T-helper 2 cell (primary cell): ENCODE results near the gene ZG16B.

Experiments
- DNase-seq, 5 experiments: peaks; one replicate each; pipeline versions ENCODE4 v3.0.0 to v3.0.0-alpha.2; 2012 to 2022

Gene ZG16B

GRCh38 chr16:2846511-2847310 is 16.6 kb downstream of the ZG16B start:
- peak in 1 of 5 experiments; percentile 72 for DNase-seq

DNA sequence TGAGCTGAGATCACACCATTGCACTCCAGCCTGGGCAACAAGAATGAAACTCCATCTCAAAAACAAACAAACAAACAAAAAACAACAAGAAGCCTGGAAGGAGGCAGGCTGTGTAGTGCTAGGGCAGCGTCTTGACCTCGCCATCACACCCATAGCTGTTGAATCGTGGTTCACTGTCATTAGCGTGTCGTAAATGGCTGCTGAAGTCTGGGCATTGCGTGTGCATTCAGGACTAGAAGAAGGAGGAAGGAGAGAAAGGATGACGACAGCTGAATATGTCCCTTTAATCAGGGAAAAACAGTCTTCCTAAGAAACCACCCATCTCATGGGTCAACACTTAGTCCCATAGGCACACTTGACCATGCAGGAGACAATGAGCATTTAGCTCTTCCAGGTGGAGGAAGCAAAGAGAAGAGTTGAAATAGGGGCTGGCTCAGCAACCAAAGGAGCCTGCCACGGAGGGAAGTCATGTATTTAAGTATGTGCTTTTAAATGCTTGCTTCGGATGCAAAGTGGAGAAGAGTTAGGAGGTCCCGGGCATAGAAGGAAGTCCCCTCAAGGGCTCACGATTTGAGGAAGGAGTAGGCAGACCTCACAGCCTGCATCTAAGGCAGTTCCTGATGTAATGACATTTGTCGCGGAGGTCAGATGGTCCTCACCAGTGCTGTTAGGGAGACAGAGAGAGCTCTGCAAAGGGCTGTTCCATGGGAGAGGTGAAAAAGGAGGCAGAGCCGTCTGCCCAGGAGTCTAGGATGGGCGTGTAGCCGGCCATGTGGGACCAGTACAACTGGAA is 19.0 kb downstream of the ZG16B start:
- DNase-seq: no peak

DNA sequence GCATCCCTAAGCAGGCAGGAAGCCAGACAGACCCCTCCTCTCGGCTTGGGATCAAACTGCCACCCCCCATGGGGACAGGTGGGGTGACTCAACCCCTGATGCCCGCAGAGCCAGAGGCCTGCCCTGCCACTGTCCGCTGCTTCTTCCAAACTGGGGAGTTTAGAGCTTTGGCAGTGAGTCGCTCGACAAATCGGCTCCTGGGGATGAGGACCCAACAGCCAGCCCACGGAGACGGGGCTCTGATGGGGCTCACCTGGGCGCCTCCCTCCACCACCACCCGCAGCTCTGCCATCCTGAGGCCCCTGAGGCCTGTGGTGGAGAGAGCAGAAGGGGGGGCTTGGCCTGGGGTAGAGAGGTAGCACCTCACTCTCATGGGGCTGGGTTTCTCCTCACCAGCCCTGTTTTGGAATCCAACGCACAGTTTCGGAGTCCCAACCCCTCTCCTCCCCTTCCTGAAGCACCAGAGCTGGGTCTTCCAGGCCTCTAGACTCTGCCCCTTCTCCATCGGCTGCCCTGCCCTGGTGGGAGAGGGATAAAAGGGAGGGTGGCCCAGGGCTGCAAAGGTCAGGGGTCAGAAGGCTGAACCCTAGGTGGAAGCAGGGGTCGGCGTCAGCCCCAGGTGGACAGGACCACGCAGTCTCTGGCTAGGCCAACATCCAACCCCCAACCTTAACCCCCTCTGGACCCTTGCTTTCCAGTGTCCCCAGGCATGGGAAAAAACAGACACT is 22.1 kb downstream of the ZG16B start:
- DNase-seq: no peak

DNA sequence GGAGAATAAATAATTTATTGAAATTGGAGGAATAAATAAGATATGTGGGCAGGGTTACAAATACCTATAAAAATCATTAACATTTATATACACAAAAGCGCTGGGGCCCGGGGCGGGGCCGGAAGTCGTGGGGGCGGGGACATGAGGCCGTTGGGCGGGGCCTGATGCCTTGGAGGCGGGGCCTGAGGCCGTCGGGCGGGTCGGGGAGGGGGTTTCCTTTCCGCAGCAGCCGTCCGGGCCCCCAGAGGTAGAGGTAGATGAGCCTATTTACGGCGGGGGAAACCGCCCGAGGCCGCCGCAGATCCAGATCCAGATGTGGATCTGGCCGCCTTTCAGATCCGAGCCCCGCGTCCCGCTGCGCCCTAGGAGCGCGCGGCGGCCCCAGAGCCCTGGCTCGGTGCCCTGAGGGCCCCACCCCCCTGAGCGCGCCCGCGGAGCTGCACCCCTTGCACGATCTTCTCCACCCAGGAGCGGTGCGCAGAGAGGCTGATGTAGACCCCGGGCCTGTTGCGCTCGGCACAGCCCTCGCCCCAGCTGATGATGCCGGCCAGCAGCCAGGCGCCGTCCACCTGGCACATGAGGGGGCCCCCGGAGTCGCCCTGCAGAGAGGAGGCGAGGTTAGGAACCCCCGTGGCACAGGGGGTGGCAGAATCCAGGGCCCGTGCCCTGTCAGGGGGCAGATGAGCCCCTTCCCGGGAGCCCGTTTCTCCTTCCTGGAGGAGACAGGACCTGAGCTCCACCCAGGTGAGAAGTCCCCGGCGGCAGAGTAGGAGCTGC is 22.8 kb downstream of the ZG16B start:
- no peak for DNase-seq

GRCh38 chr16:2853531-2854073 is 23.5 kb downstream of the ZG16B start:
- DNase-seq: no peak

DNA sequence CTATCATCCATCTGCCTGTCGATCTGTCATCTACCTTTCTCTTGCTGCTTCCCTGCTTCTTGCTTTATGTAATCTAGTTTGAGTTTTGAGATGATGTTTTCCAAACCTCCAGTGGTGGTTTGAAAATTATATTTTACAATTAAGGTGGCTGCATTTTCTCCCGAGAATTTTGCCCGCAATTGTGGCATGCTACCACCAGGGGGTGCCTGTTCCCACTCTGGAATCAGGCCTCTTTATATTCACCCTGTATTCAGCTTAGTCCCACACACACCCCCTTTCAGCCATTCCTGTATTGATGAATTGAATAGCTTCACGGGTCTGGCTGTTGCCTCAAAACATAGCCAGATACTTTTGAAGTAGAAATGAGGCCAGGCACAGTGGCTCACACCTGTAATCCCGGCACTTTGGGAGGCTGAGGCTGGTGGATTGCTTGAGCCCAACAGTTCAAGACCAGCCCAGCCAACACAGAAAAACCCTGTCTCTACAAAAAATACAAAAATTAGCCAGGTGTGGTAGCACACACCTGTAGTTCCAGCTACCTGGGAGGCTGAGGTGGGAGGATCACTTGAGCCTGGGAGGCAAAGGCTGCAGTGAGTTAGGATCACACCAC is 24.7 kb downstream of the ZG16B start:
- DNase-seq: no peak

DNA sequence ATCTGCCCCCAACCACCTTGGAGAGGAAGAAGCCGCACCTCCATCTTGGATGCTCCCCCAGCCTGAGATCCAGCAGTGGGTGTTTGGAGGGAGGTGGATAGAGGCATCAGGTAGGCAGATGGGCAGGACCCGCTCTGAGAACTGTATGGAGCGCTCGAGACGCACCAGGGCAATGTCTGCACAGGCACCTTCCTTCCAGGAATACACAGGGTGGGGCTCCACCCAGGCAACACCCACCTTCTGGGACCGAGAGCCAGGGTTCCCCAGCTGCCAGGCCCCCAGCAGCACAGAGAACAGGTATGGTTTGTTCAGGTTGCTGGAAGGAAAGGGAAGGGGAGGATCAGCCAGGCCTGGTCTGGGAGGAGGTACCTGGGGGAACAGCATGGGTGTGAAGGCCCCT is 25.4 kb downstream of the ZG16B start:
- DNase-seq: no peak

- DNase-seq: no peak
Measured at GRCh38 chr16:2856061-2856670, 26.1 kb downstream of the ZG16B start.

DNA sequence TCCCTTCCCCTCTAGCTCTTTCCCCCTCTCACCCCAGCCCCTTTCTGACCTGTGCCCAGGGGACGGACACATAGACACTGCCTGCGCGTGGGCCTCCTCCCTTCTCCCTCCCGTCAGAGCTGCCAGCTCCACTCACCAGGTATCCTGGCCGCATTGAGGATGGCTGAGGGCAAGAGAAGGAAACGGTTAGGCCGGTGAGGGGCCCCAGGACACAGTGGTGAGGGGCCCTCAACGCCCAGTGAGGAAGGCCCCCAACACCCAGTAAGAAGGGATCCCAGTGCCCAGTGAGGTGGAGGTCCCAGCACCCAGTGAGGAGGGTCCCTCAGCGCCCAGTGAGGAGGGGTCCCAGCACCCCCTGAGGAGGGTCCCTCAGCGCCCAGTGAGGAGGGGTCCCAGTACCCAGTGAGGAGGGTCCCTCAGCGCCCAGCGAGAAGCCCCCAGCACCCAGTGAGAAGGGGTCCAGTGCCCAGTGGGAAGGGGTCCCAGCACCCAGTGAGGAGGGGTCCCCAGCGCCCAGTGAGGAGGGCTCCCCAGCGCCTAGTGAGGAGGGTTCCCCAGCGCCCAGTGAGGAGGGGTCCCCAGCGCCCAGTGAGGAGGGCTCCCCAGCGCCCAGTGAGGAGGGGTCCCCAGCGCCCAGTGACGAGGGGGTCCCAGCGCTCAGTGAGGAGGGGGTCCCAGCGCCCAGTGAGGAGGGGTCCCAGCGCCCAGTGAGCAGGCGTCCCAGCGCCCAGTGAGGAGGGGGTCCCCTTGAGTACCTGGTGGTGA is 26.8 kb downstream of the ZG16B start:
- DNase-seq: no peak

DNA sequence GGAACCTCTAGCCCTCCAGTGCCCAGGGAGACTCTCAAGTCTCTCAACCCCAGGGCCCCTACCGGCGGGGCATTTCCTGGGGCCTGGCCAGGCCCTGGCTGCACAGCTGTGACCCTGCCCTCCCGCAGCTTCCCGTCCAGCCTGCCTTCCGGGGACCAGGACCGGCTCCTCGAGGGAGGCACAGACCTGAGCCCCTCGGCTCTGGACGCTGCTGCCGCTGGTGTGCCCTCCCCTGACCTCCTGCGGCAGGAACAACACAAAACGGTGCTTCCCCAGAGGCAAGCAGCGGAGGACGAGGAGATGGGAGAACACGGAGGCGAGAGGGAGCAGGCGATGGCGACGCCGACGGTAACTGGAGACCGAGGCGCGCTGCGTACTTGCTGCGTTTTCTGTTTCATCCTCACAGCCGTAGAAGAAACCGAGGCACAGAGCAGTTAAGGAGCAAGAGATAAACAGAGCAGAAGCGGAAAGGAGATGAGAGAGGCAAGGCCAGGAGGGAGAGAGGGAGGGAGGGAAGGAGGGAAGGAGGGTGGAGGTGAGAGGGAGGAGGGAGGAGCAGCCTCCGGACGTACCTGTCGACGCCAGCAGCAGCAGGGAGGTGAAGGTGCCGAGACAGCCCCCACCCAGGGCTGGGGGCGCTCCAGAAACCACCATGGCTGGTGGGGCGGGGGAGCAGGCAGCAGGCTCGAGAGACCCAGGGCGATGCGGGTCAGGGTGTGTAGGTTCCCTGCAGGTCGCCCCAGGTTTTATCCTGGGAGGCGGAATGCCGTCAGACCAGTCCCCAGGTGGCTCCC is 27.5 kb downstream of the ZG16B start, which contains the start of gene PRSS22:
Gene PRSS22 (minus strand): TSS at position 720 of the 794 bp plus-strand sequence. CDS start 66 bp downstream, at position 654.
- DNase-seq: peak in 1 of 5 experiments; percentile 21

- peak in 1 of 5 experiments; percentile 18 for DNase-seq
Measured at GRCh38 chr16:2858245-2859025, 28.3 kb downstream of the ZG16B start.

DNA sequence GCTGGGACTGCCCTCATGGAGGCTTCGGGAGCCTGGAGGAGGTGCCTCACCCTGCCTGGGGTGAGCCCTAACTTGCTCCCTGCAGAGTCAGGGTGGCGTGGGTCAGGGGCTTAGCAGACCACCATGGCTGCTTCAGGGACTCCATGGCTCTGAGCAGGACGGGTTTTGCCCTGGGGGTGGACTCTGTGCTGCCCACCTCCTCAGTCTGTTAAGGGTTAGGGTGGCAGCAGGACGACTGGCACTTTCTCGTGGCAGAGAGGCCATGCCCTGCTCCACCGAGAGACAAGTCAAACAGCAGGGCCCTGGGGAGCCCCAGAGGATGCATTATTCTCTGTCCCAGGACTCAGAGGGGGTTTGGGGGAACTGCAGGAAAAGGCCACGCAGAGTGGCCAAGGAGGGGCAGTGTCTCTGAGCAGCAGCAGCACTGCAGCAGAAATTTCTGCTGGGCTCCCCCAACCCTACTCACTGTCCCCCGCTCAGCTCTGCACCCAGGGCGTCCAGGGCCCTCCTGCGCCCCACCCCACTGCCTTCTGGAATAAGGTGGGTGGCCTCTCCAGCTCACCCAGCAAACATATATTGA is 29.7 kb downstream of the ZG16B start:
- DNase-seq: no peak

- no peak for DNase-seq
Measured at GRCh38 chr16:2860826-2861567, 30.9 kb downstream of the ZG16B start.

DNA sequence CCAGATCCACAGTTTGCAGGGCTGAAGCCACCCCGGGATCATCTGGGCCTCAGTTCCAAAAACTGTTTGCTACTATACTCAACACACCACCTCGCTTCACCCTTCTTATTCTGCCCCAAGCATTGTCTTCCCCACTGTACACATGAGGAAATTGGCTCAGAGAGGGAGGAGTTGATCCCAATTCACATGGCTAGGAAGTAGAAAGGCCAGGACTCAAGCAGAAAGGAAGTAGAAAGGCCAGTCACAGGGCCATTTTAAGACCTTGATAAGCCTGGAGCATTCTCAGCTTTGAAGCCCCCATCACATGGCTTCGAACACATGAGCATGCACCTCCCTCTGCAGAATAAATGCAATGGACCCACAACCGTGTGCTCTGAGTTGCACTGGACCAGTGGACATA is 35.5 kb downstream of the ZG16B start:
- DNase-seq: no peak

GRCh38 chr16:2866431-2866830 is 36.3 kb downstream of the ZG16B start:
- no peak for DNase-seq

GRCh38 chr16:2867661-2867986 is 37.5 kb downstream of the ZG16B start:
- no peak for DNase-seq

DNA sequence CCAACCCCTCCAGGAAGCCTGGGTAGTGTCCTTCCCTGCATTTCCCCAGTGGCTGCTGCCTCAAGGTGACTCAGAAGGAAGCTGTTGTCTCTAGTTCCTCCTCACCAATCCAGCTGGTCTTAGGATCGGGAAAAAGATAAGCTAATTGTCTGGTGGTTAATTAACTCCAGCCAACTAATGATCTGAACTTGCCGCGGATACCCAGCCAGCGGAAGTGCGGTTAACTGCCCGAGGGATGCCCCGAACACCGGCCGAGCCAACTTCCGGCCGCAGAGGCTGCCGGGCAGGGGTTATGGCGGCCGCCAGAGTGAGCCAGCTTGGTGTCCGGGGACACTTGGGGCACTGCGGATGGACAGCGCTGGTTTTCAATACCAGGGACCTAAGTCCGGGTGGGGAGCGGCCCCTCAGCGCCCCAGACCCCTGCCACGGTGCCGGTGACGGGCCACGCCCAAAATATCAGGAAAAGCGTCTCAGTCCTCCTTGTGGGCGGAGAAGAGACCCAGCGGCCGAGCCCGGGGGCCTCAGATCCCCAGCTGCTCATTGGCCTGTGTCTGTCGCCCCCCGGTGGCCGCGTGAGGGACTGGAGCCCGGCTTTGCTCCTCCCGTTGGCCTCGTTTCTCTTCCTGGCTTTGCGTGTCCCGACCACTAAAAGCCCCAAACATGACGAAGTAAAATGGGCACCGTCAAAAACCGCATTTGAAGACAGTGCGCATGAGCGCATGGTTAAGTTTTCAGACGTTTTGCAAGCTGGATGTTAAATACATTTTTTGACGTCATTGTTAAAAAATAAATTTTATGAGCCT is 38.1 kb downstream of the ZG16B start:
- DNase-seq: peak; percentile 84 to 96 (median 94)
